ENCODE data around the gene MYO1D.

The MYO1D gene

DNA sequence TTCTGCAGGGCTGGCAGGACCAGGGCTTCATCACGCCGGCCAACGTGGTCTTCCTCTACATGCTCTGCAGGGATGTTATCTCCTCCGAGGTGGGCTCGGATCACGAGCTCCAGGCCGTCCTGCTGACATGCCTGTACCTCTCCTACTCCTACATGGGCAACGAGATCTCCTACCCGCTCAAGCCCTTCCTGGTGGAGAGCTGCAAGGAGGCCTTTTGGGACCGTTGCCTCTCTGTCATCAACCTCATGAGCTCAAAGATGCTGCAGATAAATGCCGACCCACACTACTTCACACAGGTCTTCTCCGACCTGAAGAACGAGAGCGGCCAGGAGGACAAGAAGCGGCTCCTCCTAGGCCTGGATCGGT, 388.8 kb downstream of the MYO1D start:
- no peak for DNase-seq (ENCODE audit: low read depth)

GRCh38 chr17:32487473-32488176, 389.3 kb downstream of the MYO1D start:
- DNase-seq (ENCODE audit: low read depth): no peak

- DNase-seq (ENCODE audit: low read depth): no peak
Measured at GRCh38 chr17:32486701-32487472, 390.0 kb downstream of the MYO1D start, which contains the start of gene CDK5R1. Gene CDK5R1, plus strand, starts transcription at chr17:32486993. Its CDS starts 628 bp downstream, at chr17:32487621.

GRCh38 chr17:32486111-32486700, 390.7 kb downstream of the MYO1D start:
- DNase-seq (ENCODE audit: low read depth): peak; percentile 50

- no peak for DNase-seq (ENCODE audit: low read depth)
Measured at GRCh38 chr17:32485261-32486110, 391.4 kb downstream of the MYO1D start.

DNA sequence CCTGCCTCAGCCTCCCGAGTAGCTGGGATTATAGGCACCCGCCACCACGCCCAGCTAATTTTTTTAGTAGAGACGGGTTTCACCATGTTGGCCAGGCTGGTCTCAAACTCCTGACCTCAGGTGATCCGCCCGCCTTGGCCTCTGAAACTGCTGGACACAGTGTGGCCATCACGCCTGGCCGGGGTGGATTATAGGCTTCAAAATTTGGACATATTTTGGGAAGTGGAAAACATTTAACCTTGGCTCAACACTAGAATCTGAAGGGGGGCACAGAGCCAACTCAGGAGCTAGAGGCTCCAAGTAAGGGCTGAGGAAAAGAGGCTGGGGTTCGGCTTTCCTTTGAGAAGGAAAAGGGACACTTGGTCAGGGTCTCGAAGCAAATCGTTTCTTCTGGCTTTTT, 392.3 kb downstream of the MYO1D start:
- no peak for DNase-seq (ENCODE audit: low read depth)

- DNase-seq (ENCODE audit: low read depth): no peak
Measured at GRCh38 chr17:32484041-32484461, 392.9 kb downstream of the MYO1D start.

DNA sequence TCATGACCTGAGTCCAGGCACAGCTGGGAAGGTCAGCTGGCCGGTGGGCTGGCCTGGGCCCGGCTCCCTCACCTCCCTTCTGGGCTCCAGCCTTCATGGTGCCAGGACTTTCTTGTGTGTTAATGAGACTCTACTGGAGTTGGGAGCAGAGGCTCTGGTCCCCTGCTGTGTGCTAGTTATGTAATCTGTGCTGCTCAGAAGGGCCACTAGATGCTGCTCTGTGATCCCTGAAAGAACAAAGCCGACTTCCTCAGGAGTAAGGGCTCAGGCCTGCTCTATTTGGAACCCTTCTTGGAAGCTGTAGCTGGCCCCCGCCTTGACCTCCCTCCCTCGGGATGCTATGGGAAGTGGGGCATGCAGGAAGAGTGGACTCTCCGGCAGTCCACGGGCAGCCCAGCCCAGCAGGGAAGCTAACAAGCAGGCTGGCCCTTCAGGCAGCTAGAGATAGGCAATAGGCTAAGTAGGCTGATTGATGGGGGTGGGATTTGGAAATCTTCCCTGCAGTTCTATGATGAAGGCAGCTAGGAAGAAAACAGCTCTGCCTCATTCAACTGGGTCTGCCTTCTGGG, 393.4 kb downstream of the MYO1D start:
- peak; percentile 84 for DNase-seq (ENCODE audit: low read depth)

DNA sequence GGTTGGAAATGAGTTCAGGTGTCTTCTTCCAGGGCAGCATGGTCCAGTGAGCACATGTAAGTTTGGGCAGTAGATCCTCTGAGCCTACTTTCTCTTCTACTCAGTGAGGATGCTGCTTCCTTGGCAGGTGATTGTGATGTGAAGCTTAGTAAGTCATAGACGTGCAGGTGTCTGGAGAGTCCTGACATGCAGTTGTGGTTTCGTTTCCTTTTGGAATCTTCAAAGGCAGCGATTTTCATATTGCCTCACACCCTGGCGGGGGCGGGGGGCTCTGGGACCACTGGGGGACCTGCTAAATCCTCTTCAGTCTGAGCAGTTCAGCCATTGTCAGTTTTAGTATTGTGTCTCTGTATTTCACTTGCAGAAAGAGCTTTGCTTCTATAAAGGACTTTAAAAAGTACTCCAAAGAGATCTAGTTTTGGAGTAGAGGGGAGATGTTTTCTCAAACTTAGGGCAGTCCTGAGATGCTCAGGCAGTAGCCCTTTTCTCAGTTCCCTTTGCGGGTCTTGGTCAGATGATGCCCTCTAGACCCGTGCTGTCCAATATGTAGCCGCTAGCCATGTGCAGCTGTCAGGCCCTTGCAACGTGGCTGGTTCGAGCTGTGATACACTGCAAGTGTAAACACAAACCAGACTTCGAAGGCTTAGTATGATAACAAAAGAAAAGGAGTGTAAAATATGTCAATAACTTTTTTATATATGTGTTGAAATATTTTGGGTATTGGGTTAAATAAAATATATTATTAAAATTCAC, 394.2 kb downstream of the MYO1D start:
- no peak for DNase-seq (ENCODE audit: low read depth)

- DNase-seq (ENCODE audit: low read depth): no peak
Measured at GRCh38 chr17:32481193-32481592, 395.7 kb downstream of the MYO1D start.

DNA sequence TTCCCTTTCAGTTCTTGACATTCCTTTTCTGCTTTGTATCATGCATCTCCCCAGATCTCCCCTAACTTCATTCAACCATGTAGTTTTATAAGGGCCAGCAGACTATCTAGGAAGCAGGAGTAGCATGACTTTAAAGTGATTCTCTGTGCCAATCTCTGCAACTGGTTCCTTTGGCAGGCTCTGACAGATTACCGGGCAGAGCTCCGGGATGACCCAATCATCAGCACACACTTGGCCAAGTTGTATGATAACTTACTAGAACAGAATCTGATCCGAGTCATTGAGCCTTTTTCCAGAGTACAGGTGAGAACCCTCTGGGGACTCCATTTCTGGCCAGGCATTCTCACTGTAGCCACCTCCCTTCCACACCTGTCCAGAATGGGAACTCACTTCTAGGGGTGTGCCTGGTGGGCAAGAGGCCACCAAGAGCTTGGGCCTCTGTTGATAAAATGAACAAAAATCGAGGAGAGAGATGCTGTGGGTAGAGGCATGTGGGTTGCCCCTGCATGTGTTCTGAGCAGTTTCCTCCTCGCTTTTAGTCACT, 397.8 kb downstream of the MYO1D start:
- no peak for DNase-seq (ENCODE audit: low read depth)

DNA sequence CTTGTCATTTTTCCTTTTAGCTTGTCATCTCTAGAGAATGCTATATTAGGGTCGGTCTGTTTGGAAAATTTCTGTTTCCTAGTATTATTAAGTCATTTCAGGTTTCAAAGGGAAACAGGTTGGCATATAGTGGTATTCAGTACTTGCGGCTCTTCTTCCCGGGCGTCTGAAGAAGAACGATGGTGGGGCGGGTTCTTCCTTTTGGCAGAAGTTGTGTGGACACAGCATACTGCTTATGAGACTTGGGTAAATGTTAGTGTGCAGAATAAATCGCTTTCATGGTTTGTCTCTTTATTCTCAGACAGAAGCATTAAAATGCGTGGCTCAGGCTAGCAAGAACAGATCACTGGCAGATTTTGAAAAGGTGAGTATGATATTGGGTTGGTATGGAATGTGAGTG, 399.7 kb downstream of the MYO1D start:
- DNase-seq (ENCODE audit: low read depth): no peak

DNA sequence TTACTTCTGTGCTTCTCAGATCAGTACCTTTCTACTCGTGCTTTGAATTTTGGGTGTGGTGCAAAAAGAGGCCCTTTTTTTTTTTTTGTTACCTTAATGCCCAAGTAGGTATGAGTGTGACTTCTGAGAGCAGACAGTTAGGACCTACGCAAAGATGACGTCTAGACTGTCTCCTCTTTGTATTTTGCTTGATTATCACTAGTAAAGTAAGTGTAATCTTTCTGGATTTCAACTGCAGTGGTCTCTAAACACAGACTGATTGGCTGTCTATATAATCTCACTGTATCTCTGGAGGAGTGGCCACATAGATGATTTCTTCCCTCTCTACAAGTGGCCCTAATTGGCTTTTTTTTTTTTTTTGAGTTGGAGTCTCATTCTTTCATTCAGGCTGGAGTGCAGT, 401.7 kb downstream of the MYO1D start:
- DNase-seq (ENCODE audit: low read depth): no peak

GRCh38 chr17:32471652-32472051, 405.3 kb downstream of the MYO1D start:
- DNase-seq (ENCODE audit: low read depth): no peak

- DNase-seq (ENCODE audit: low read depth): no peak
Measured at GRCh38 chr17:32470405-32471167, 406.3 kb downstream of the MYO1D start.

DNA sequence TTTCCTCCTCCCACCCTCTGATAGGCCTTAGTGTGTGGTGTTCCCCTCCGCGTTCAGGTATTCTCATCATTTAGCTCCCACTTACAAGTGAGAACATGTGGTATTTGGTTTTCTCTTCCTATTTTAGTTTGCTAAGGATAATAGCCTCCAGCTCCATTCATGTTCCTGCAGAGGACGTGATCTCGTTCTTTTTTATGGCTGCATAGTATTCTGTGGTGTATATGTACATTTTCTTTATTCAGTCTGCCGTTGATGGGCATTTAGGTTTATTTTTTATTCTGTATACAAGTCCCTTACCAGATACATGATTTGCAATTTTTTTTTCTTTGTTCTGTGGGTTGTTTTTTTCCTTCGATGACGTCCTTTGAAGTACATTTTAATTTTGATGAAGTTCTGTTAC, 409.0 kb downstream of the MYO1D start:
- DNase-seq (ENCODE audit: low read depth): no peak

DNA sequence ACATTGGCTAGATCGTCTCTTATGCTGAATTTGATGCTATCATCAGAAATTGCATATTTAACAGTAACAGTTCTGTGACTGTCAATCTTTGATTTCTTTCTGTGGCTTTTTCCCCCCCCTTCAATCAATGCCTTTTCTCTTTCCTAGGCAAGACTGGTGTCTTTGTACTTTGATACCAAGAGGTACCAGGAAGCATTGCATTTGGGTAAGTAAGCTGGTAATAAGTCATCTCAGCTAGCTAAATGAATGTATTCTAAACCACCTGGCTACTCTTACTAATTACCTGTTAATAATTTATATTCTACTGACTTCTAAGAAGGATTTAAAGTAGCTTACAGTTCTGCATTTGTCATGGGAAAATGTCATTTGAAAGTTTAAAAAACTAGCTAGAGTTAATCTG, 412.6 kb downstream of the MYO1D start:
- DNase-seq (ENCODE audit: low read depth): no peak

DNA sequence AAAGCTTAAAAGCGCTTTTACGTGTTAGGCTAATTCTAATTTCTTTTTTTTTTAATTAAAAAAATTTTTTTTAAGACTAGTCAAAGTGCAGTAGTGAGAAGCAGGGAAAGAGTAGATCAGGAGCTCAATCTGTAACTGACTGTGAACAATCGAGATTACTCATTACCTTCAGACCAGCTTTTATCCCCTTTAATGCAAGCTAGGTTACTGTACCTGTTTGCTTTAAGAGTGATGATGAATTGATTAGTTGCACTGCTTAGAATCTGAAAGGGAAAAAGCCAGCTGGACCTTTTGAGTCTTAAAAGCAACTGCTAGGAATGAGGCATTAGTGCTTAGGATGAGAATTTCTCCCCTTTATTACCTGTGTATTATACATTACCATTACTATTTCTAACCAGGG, 413.6 kb downstream of the MYO1D start:
- DNase-seq (ENCODE audit: low read depth): no peak

DNA sequence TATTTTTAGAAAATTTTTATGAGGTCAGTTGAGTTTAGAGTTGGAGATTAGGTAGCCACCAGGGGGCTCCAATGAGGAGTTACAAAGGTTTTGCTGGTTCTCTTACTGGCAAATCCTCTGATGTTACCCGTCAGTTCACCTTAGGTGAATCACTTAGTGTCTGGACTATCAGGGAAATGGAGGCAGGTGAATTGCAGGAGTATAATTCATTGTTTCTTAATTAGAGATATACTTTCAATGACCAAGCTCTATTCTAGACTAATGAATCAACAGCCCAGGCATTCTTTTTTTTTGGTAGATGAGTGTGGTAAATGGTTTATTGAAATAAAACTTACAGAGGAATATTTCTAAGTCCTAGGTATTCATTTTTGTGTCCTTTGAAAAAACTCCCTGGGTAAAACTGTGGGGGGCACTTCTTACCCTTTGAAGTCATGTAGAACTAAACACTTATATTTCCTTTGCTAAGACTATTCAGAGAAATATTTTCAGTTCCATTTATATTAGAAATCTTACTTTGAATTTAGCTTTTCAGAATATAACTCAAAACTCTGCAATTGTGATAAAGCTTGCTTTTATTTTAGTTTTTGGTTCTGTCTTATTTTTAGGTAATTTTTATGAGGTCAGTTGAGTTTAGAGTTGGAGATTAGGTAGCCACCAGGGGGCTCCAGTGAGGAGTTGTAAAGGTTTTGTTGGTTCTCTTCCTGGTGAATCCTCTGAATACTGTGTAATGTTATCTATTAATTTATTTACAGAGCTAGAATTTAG, 414.9 kb downstream of the MYO1D start:
- DNase-seq (ENCODE audit: low read depth): peak; percentile 16
